Osteoblast (primary cell): ENCODE measurements around the gene COL4A6. TPM values are rescaled to one million over a fixed set of nuclear protein-coding genes. Genes with fewer than 3 reads are reported as not detected.

ENCODE experiments used
- DNase-seq: peaks from one replicate; pipeline ENCODE4 v3.0.0; 2011; ENCODE audit warnings: low spot score, mixed read lengths; ENCODE audit not compliant: insufficient read length; ENCODE audit errors: missing footprints
- H2AFZ ChIP-seq: 2 replicates; pipeline ENCODE4 v1.6.0; 2011; ENCODE audit warnings: mild to moderate bottlenecking, low read length
- H3K27ac ChIP-seq: 2 replicates; pipeline ENCODE4 v1.5.1; 2011; ENCODE audit warnings: mild to moderate bottlenecking, low read depth, low read length, moderate library complexity
- H3K27me3 ChIP-seq: 2 replicates; pipeline ENCODE4 v1.6.0; 2012; ENCODE audit warnings: mild to moderate bottlenecking, control low read depth, inconsistent platforms, low read length, moderate library complexity; ENCODE audit not compliant: insufficient read depth
- H3K36me3 ChIP-seq: 2 replicates; pipeline ENCODE4 v1.5.1; 2011; ENCODE audit warnings: mild to moderate bottlenecking, low read length, control low read depth, moderate library complexity; ENCODE audit not compliant: insufficient read depth
- H3K4me1 ChIP-seq: 2 replicates; pipeline ENCODE4 v1.5.1; 2011; ENCODE audit warnings: mild to moderate bottlenecking, low read length, control low read depth, moderate library complexity; ENCODE audit not compliant: insufficient read depth
- H3K4me2 ChIP-seq: 2 replicates; pipeline ENCODE4 v1.6.0; 2011; ENCODE audit warnings: mild to moderate bottlenecking, low read length; ENCODE audit not compliant: insufficient read depth
- H3K4me3 ChIP-seq: fragments of 200-600 bp; sonication (generic); 3 replicates; pipeline ENCODE4 v1.5.1; 2012; ENCODE audit warnings: mild to moderate bottlenecking, low read length, inconsistent platforms; ENCODE audit not compliant: insufficient read depth
- H3K79me2 ChIP-seq: 2 replicates; pipeline ENCODE4 v1.6.0; 2012; ENCODE audit warnings: mild to moderate bottlenecking, low read length, control low read depth, inconsistent platforms; ENCODE audit not compliant: insufficient read depth
- H3K9me3 ChIP-seq: 2 replicates; pipeline ENCODE4 v1.5.1; 2011; ENCODE audit warnings: low read depth, low read length, control low read depth
- H4K20me1 ChIP-seq: 2 replicates; pipeline ENCODE4 v1.6.0; 2012; ENCODE audit warnings: mild to moderate bottlenecking, low read length, control low read depth; ENCODE audit not compliant: insufficient read depth
- total RNA-seq: library from RNA; depleted of rRNA; stranded (reverse); fragments of >200 nt; gene quantifications from 2 replicates; pipeline ENCODE4 v1.2.3, GENCODE V29; 2012
- TF ChIP-seq, protein P1 (sequence below): IDR thresholded peaks from 2 replicates; pipeline ENCODE4 v1.5.1; 2011; ENCODE audit warnings: mild to moderate bottlenecking, low read depth, low read length, moderate library complexity; ENCODE audit errors: extremely low read depth

Gene COL4A6
- total RNA-seq, 1 donor, result not detected

DNA sequence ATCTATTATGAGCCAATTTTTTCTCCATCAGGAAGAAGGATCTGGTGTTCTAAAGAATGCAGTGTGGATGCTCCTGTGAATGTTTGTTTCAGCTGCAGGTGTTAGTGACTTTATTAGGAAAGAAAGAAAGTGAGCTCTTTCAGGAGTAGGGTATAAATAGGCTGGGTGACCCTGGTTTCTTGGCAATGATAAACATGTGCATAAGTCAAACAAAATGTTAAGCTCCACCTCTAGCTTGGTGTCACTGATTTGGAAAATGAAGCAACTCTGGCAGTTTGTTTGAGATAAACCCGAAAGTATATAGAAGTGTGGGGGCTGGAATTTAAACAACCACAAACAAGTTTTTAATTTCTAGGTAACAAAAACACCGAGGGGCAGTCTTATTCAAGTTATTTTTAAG, 152.3 kb downstream of the COL4A6 start:
- Histone ChIP-seq H3K4me2 (no peak overlapping the region), H4K20me1 (no peaks in the 10 kb centered on the region), H2AFZ (no peak overlapping the region), H3K79me2 (no peaks in the 10 kb centered on the region), H3K27me3 (no peaks in the 10 kb centered on the region), H3K9me3 (no peaks in the 10 kb centered on the region), H3K36me3 (no peaks in the 10 kb centered on the region), H3K4me3 (no peak overlapping the region), H3K27ac (no peak overlapping the region), H3K4me1 (no peaks in the 10 kb centered on the region)
- DNase-seq, result no peak
- TF ChIP-seq, protein P1, sequence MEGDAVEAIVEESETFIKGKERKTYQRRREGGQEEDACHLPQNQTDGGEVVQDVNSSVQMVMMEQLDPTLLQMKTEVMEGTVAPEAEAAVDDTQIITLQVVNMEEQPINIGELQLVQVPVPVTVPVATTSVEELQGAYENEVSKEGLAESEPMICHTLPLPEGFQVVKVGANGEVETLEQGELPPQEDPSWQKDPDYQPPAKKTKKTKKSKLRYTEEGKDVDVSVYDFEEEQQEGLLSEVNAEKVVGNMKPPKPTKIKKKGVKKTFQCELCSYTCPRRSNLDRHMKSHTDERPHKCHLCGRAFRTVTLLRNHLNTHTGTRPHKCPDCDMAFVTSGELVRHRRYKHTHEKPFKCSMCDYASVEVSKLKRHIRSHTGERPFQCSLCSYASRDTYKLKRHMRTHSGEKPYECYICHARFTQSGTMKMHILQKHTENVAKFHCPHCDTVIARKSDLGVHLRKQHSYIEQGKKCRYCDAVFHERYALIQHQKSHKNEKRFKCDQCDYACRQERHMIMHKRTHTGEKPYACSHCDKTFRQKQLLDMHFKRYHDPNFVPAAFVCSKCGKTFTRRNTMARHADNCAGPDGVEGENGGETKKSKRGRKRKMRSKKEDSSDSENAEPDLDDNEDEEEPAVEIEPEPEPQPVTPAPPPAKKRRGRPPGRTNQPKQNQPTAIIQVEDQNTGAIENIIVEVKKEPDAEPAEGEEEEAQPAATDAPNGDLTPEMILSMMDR, result no peak

DNA sequence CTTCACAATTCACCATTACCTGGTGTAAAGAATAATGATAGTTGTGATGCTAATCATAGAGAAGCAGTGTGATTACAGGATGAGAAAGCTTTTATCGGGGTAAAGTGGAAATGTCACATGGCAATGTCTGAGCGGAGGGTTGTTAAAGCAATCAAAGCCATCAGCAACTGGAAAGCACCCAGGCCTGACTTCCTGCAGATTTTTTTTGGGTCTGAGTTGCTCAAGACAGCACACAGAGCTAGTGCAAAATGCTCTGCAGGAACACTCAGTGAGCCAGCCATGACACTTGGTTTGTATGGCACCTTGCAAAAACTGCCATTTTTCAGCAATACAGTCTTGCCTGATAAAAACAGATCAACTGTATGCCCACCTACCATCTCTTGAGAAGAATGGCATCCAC, 152.9 kb downstream of the COL4A6 start:
- TF ChIP-seq, protein P1, result no peak
- no peaks in the 10 kb centered on the region for H3K27me3 ChIP-seq
- H2AFZ ChIP-seq, result no peak overlapping the region
- H3K4me2 ChIP-seq, result no peak overlapping the region
- no peak overlapping the region for H3K27ac ChIP-seq
- no peaks in the 10 kb centered on the region for H3K9me3 ChIP-seq
- H3K4me3 ChIP-seq, result no peak overlapping the region
- no peak for DNase-seq
- H3K79me2 ChIP-seq, result no peaks in the 10 kb centered on the region
- H3K36me3 ChIP-seq, result no peaks in the 10 kb centered on the region
- H3K4me1 ChIP-seq, result no peaks in the 10 kb centered on the region
- H4K20me1 ChIP-seq, result no peaks in the 10 kb centered on the region

DNA sequence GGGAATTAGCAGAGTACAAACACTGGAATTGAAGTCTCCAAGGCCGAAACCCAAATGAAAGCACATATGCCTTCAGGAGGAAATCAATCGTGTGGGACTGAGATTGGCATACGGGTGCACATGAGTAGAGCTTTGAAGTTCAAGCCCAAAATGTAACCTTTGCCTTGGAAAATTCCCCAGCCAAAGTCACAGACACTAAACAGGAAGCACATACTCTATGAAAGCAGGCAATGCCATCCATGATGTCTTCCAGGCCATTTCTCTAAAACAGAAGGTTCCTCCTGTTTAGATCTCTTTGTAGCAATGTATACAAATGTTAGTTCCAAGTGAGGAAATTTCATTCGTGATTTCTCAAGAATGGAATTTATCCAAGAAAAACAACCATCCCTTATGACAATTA, 162.5 kb downstream of the COL4A6 start:
- H3K36me3 ChIP-seq, result no peaks in the 10 kb centered on the region
- H3K4me1 ChIP-seq, result no peaks in the 10 kb centered on the region
- H3K9me3 ChIP-seq, result no peaks in the 10 kb centered on the region
- H3K27me3 ChIP-seq, result no peaks in the 10 kb centered on the region
- TF ChIP-seq, protein P1, result no peak
- no peak overlapping the region for H2AFZ ChIP-seq
- H4K20me1 ChIP-seq, result no peaks in the 10 kb centered on the region
- H3K4me2 ChIP-seq, result no peak overlapping the region
- H3K79me2 ChIP-seq, result no peaks in the 10 kb centered on the region
- H3K27ac ChIP-seq, result no peak overlapping the region
- H3K4me3 ChIP-seq, result no peak overlapping the region
- DNase-seq, result no peak

DNA sequence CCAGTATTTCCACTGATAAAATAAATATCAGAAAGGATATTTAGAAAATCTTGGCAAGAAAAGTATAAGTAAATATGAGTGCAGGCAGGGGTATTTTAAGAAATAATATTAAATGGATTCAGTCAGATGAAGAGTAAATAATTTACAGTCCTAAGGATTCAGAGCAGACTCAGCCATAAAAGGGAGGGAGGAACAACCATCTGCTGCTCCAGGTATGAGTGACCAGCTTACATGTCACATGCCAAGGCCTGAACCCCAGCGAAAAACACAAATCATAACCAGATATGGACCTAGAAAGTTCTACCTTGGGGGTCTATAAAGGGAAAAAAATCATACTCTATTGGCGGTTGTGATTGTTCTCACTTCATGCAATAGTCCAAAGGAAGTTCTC, 166.8 kb downstream of the COL4A6 start:
- H3K79me2 ChIP-seq, result no peaks in the 10 kb centered on the region
- no peak for DNase-seq
- no peaks in the 10 kb centered on the region for H3K4me1 ChIP-seq
- H3K9me3 ChIP-seq, result no peaks in the 10 kb centered on the region
- H3K36me3 ChIP-seq, result no peaks in the 10 kb centered on the region
- H3K4me3 ChIP-seq, result no peak overlapping the region
- no peak overlapping the region for H2AFZ ChIP-seq
- TF ChIP-seq, protein P1, result no peak
- no peaks in the 10 kb centered on the region for H4K20me1 ChIP-seq
- no peak overlapping the region for H3K27ac ChIP-seq
- no peak overlapping the region for H3K4me2 ChIP-seq
- peaks cover 2% of the 10 kb centered on the region for H3K27me3 ChIP-seq
